PC-3 (cell line): ENCODE measurements around the gene NYAP1. TPM values are rescaled to one million over a fixed set of nuclear protein-coding genes. Genes with fewer than 3 reads are reported as not detected.
"Not testable (repeated sequence)": the region's sequence is repeated elsewhere in the genome, so short reads cannot be mapped to it uniquely, and the experiment has no call there.

ENCODE experiments used
- ATAC-seq: fragments of 200-7000 bp; cut with Tn5 transposase; 2 replicates; pipeline ENCODE4 v1.9.1; 2020; ENCODE audit warnings: mild to moderate bottlenecking, moderate library complexity
- BruUV-seq: library from RNA; stranded (reverse); fragments of 400-500 nt; replicated peaks from 2 replicates; lab custom pipeline; 2021; lab: Mats Ljungman, UMichigan
- CTCF ChIA-PET: fragments of 300-600 bp; sonication (Branson Sonifier 250); formaldehyde crosslinking; loops from one replicate; lab custom pipeline; 2022; ENCODE audit warnings: antibody characterized with exemption; lab: Charles Lee
- POLR2A ChIA-PET: fragments of 300-600 bp; sonication (Branson Sonifier 250); formaldehyde crosslinking; loops from one replicate; lab custom pipeline; 2022; ENCODE audit warnings: antibody characterized with exemption; ENCODE audit not compliant: unreplicated experiment; lab: Charles Lee
- DNase-seq: peaks from one replicate; pipeline ENCODE4 v3.0.0-alpha.2; 2015
- H2AFZ ChIP-seq: fragments of 300-600 bp; sonication (generic); 2 replicates; pipeline ENCODE4 v1.6.0; 2016; ENCODE audit warnings: antibody characterized with exemption, low read length
- H3F3A ChIP-seq: fragments of 300-600 bp; sonication (generic); one replicate; pipeline ENCODE4 v1.6.0; 2017; ENCODE audit warnings: antibody characterized with exemption, low read length, control low read depth, mild to moderate bottlenecking; ENCODE audit not compliant: unreplicated experiment
- H3K27ac ChIP-seq: fragments of 300-600 bp; sonication (generic); 2 replicates; pipeline ENCODE4 v1.5.1; 2016; ENCODE audit warnings: mild to moderate bottlenecking, low read length
- H3K27me3 ChIP-seq: fragments of 300-600 bp; sonication (generic); 2 replicates; pipeline ENCODE4 v1.6.1; 2016; ENCODE audit warnings: low read length, mixed read lengths
- H3K36me3 ChIP-seq: fragments of 300-600 bp; sonication (generic); 2 replicates; pipeline ENCODE4 v1.6.1; 2016; ENCODE audit warnings: low read depth, mixed run types, low read length, mixed read lengths
- H3K4me1 ChIP-seq: fragments of 300-600 bp; sonication (generic); 2 replicates; pipeline ENCODE4 v1.5.1; 2016; ENCODE audit warnings: low read length; ENCODE audit not compliant: insufficient read depth
- H3K4me2 ChIP-seq: fragments of 300-600 bp; sonication (generic); 2 replicates; pipeline ENCODE4 v1.6.0; 2016; ENCODE audit warnings: low read length
- H3K4me3 ChIP-seq: fragments of 300-600 bp; sonication (generic); 2 replicates; pipeline ENCODE4 v1.5.1; 2016; ENCODE audit warnings: mild to moderate bottlenecking, low read length, mixed read lengths
- H3K79me2 ChIP-seq: fragments of 300-600 bp; sonication (generic); 2 replicates; pipeline ENCODE4 v1.6.1; 2017; ENCODE audit warnings: low read length, mixed read lengths
- H3K9ac ChIP-seq: fragments of 300-600 bp; sonication (generic); 2 replicates; pipeline ENCODE4 v1.6.0; 2016; ENCODE audit warnings: mild to moderate bottlenecking, low read length
- H3K9me2 ChIP-seq: fragments of 300-600 bp; sonication (generic); replicated peaks from 2 replicates; pipeline ENCODE4 v1.6.1; 2016; ENCODE audit warnings: mixed run types, low read length, mixed read lengths
- H3K9me3 ChIP-seq: fragments of 300-600 bp; sonication (generic); 2 replicates; pipeline ENCODE4 v1.6.1; 2016; ENCODE audit warnings: low read length, mixed read lengths
- H4K20me1 ChIP-seq: fragments of 300-600 bp; sonication (generic); 2 replicates; pipeline ENCODE4 v1.6.1; 2016; ENCODE audit warnings: low read length, mixed read lengths
- CTCF ChIP-seq: fragments of 300-600 bp; sonication (generic); conservative IDR thresholded peaks from 2 replicates; pipeline ENCODE4 v1.5.1; 2017; ENCODE audit warnings: antibody characterized with exemption, low read depth, mild to moderate bottlenecking, low read length
- EZH2 ChIP-seq: fragments of 300-600 bp; sonication (generic); IDR thresholded peaks from one replicate; pipeline ENCODE4 v1.6.1; 2017; ENCODE audit warnings: antibody characterized with exemption, mild to moderate bottlenecking, low read length; ENCODE audit not compliant: unreplicated experiment
- EZH2phosphoT487 ChIP-seq: fragments of 300-600 bp; sonication (generic); IDR thresholded peaks from 2 replicates; pipeline ENCODE4 v1.6.1; 2018; ENCODE audit warnings: mild to moderate bottlenecking, antibody characterized with exemption, low read length, borderline replicate concordance
- intact Hi-C: fragments of 100-400 bp; cut with micrococcal nuclease; formaldehyde crosslinking; loops from 2 replicates; pipeline ENCODE4 v1.9.0; 2023
- total RNA-seq: library from RNA; depleted of rRNA; stranded (reverse); fragments of >200 nt; gene quantifications from 2 replicates; pipeline ENCODE4 v1.2.3, GENCODE V29; 2014

NYAP1 gene
- total RNA-seq, 1 experiment from 2014 or later, result 1.9 TPM

GRCh38 chr7:100523192-100523591 lies 39.5 kb downstream of the NYAP1 start:
- CTCF ChIA-PET, H3K36me3 ChIP-seq, BruUV-seq, H3K79me2 ChIP-seq, intact Hi-C loops, ATAC-seq, H3K9ac ChIP-seq, H4K20me1 ChIP-seq, H2AFZ ChIP-seq, DNase-seq, H3K9me2 ChIP-seq, H3K9me3 ChIP-seq, H3K4me3 ChIP-seq, H3K27ac ChIP-seq, H3F3A ChIP-seq, H3K27me3 ChIP-seq, H3K4me2 ChIP-seq, H3K4me1 ChIP-seq, POLR2A ChIA-PET: not testable (repeated sequence)

GRCh38 chr7:100528108-100528866 lies 44.6 kb downstream of the NYAP1 start:
- H3F3A ChIP-seq, H3K79me2 ChIP-seq, intact Hi-C loops, H2AFZ ChIP-seq, H3K9me2 ChIP-seq, BruUV-seq, H3K4me3 ChIP-seq, H3K36me3 ChIP-seq, H3K27ac ChIP-seq, H3K27me3 ChIP-seq, H3K9ac ChIP-seq, POLR2A ChIA-PET, DNase-seq, H3K4me2 ChIP-seq, CTCF ChIA-PET, ATAC-seq, H4K20me1 ChIP-seq, H3K4me1 ChIP-seq, H3K9me3 ChIP-seq: not testable (repeated sequence)

- Histone ChIP-seq H3K4me3 (no peak overlapping the region), H4K20me1 (no peaks in the 10 kb centered on the region), H3F3A (no peaks in the 10 kb centered on the region), H3K27me3 (no peaks in the 10 kb centered on the region), H3K9ac (no peak overlapping the region), H3K4me2 (no peak overlapping the region), H3K27ac (no peak overlapping the region), H3K4me1 (no peaks in the 10 kb centered on the region), H3K36me3 (no peaks in the 10 kb centered on the region), H2AFZ (no peak overlapping the region), H3K9me3 (no peaks in the 10 kb centered on the region), H3K9me2 (no peaks in the 10 kb centered on the region), H3K79me2 (no peaks in the 10 kb centered on the region)
- no TSS peak for BruUV-seq
- DNase-seq (no peak), ATAC-seq (no peak)
- no peak for TF ChIP-seq EZH2
- no peak for TF ChIP-seq EZH2phosphoT487
- no peak for TF ChIP-seq CTCF
- ChIA-PET CTCF (no interaction called here), POLR2A (no interaction called here)
- intact Hi-C loops, result no loop called here
Measured at GRCh38 chr7:100532165-100533022, 48.7 kb downstream of the NYAP1 start.

GRCh38 chr7:100535982-100536381 lies 52.3 kb downstream of the NYAP1 start:
- H4K20me1 ChIP-seq, H2AFZ ChIP-seq, H3K27me3 ChIP-seq, POLR2A ChIA-PET, H3K9ac ChIP-seq, H3K4me1 ChIP-seq, BruUV-seq, intact Hi-C loops, H3K36me3 ChIP-seq, H3K9me2 ChIP-seq, ATAC-seq, H3K27ac ChIP-seq, DNase-seq, H3K4me2 ChIP-seq, H3F3A ChIP-seq, H3K9me3 ChIP-seq, CTCF ChIA-PET, H3K4me3 ChIP-seq: not testable (repeated sequence)
- peaks cover 12% of the 10 kb centered on the region for H3K79me2 ChIP-seq

GRCh38 chr7:100536695-100537094 lies 53.0 kb downstream of the NYAP1 start:
- H2AFZ ChIP-seq, BruUV-seq, POLR2A ChIA-PET, H3K4me3 ChIP-seq, H3K4me1 ChIP-seq, H3K9me3 ChIP-seq, ATAC-seq, H3K9ac ChIP-seq, H3K27me3 ChIP-seq, H3K27ac ChIP-seq, H3F3A ChIP-seq, intact Hi-C loops, H3K9me2 ChIP-seq, H3K4me2 ChIP-seq, DNase-seq, H3K36me3 ChIP-seq, H4K20me1 ChIP-seq, CTCF ChIA-PET: not testable (repeated sequence)
- peaks cover 19% of the 10 kb centered on the region for H3K79me2 ChIP-seq
